Pons (tissue), 1 donor: Measurements from ENCODE around the gene CRYBA2.
A peak's percentile ranks its signal among the peaks of the same experiment; 100 is the strongest.

ENCODE experiments used
- DNase-seq: peaks from one replicate; pipeline ENCODE4 v3.0.0-alpha.2; 2016; ENCODE audit warnings: low spot score

Gene CRYBA2

GRCh38 chr2:218982586-218983262, 10.5 kb downstream of the CRYBA2 start:
- DNase-seq = no peak

- no peak for DNase-seq
Observed at GRCh38 chr2:218981881-218982585, 11.2 kb downstream of the CRYBA2 start.

GRCh38 chr2:218981390-218981880, 11.8 kb downstream of the CRYBA2 start:
- no peak for DNase-seq

GRCh38 chr2:218980735-218981389, 12.4 kb downstream of the CRYBA2 start:
- no peak for DNase-seq

GRCh38 chr2:218979846-218980734, 13.1 kb downstream of the CRYBA2 start:
- DNase-seq = peak; percentile 50

GRCh38 chr2:218975060-218975777, 18.0 kb downstream of the CRYBA2 start:
- no peak for DNase-seq

GRCh38 chr2:218970894-218971293, 22.3 kb downstream of the CRYBA2 start:
- no peak for DNase-seq

GRCh38 chr2:218964041-218964771, 29.0 kb downstream of the CRYBA2 start:
- no peak for DNase-seq

- no peak for DNase-seq
Observed at GRCh38 chr2:218963601-218964000, 29.6 kb downstream of the CRYBA2 start.

GRCh38 chr2:218962859-218963492, 30.2 kb downstream of the CRYBA2 start:
- DNase-seq = peak; percentile 19

- DNase-seq = no peak
Observed at GRCh38 chr2:218961651-218962570, 31.3 kb downstream of the CRYBA2 start.

- DNase-seq = no peak
Observed at GRCh38 chr2:218961229-218961628, 32.0 kb downstream of the CRYBA2 start.

- DNase-seq = no peak
Observed at GRCh38 chr2:218960309-218961165, 32.7 kb downstream of the CRYBA2 start.

- DNase-seq = no peak
Observed at GRCh38 chr2:218959761-218960308, 33.4 kb downstream of the CRYBA2 start.

GRCh38 chr2:218959141-218959731, 34.0 kb downstream of the CRYBA2 start, which contains the start of gene CDK5R2:
TSS of gene CDK5R2 (plus strand) at chr2:218959666. CDS start at chr2:218959821, 155 bp downstream.
- peak; percentile 57 for DNase-seq

GRCh38 chr2:218958276-218958675, 34.9 kb downstream of the CRYBA2 start:
- DNase-seq = no peak

GRCh38 chr2:218957671-218958070, 35.6 kb downstream of the CRYBA2 start:
- no peak for DNase-seq
